ENCODE measurements around the gene TTL.
"Not testable (repeated sequence)": the region's sequence is repeated elsewhere in the genome, so short reads cannot be mapped to it uniquely, and the experiment has no call there.

GRCh38 chr2:112432390-112432734 is 49.6 kb upstream of the TTL start:
- not testable (repeated sequence) for TF ChIP-seq CTCF, POLR2A (IDR thresholded peaks at IDR 0.05)
